Gastrocnemius medialis (tissue), 4 donors: ENCODE results near the gene NID1.

Experiments used
- CTCF ChIP-seq, 5 experiments: fragments of 450-650 bp in 3 of 5; fragments of 200-600 bp in 2 of 5; sonication (generic) in 2 of 5; IDR thresholded peaks in 4 of 5; conservative IDR thresholded peaks in 1 of 5; 1 replicate in 4 of 5; 2 replicates in 1 of 5; pipeline ENCODE4 v1.5.1; 2016 to 2019; ENCODE audit warnings: antibody characterized with exemption in 5 of 5, mild to moderate bottlenecking in 3 of 5, moderate library complexity in 3 of 5
- POLR2A ChIP-seq, 2 donors: fragments of 450-650 bp; IDR thresholded peaks; one replicate each; pipeline ENCODE4 v1.6.1; 2017; ENCODE audit warnings: antibody characterized with exemption in 2 of 2, mild to moderate bottlenecking in 2 of 2, moderate library complexity in 2 of 2

- TF ChIP-seq CTCF (IDR thresholded peaks at IDR 0.05 in 4 of 5, conservative IDR thresholded peaks at IDR 0.05 in 1 of 5), result no peak
- no peak for TF ChIP-seq POLR2A (IDR thresholded peaks at IDR 0.05)
Observed at GRCh38 chr1:235997049-235997448, 67.8 kb downstream of the NID1 start.
